ENCODE data around the gene ALKBH7. TPM values are rescaled to one million over a fixed set of nuclear protein-coding genes. Genes with fewer than 3 reads are reported as not detected.

ALKBH7 gene
- total and polyA plus RNA-seq, 2 of the 13 experiments (the other 11 are each of a cell fraction or from before 2014, with no cell fraction given) = 29.6 to 45.9 TPM

DNA sequence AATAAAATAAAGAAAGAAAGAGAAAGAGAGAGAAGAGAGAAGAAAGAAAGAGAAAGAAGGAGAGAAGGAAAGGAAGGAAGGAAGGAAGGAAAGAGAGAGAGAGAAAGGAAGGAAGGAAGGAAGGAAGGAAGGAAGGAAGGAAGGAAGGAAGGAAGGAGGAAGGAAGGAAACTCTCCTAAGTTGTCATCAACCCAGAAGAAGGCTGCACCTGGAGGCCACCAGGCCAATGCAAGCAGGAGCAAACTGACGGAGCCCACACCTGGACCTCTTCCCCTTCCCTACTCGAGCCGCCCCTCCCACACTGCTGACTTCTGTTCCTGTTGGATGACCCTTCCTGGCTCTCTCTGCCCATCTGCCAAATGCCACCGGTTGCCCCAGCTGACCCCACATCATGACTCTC is 47.8 kb upstream of the ALKBH7 start:
- BruUV-seq (replicated peaks) = no TSS peak
- no peak overlapping the region for H2AFZ ChIP-seq (ENCODE audit: low read length)
- intact Hi-C loops (cut with micrococcal nuclease; ENCODE audit: unreplicated experiment) = no loop called here
- no peaks in the 10 kb centered on the region for H3K36me3 ChIP-seq (replicated peaks in 1 of 2; ENCODE audit: control insufficient read depth in 1 of 2, insufficient read depth in 2 of 2, low read length in 2 of 2)
- FAIRE-seq (no peak), DNase-seq (ENCODE audit: low spot score) (no peak), ATAC-seq (no peak)
- H3K4me3 ChIP-seq (replicated peaks in 1 of 3; ENCODE audit: insufficient read depth in 1 of 3, low read depth in 2 of 3, low read length in 3 of 3) = no peak overlapping the region
- WGBS (ENCODE audit: low lambda C conversion rate) = 8% methylated on average over 4 of the region's 4 CpGs
- no peaks in the 10 kb centered on the region for H3K4me1 ChIP-seq (ENCODE audit: insufficient read depth, low read length)
- H3K9me3 ChIP-seq (ENCODE audit: low read length) = no peaks in the 10 kb centered on the region
- H3K27me3 ChIP-seq (ENCODE audit: control insufficient read depth in 1 of 2, insufficient read depth in 2 of 2, low read length in 2 of 2) = peaks cover 1 to 3% of the 10 kb centered on the region in 2 experiments; a peak in 2 of 5 replicates
- H3K9ac ChIP-seq (ENCODE audit: insufficient read depth, low read depth, low read length) = no peak overlapping the region
- POLR2A ChIA-PET = no interaction called here
- in situ Hi-C loops (cut with HindIII; ENCODE audit: extremely low pct_ligation_motif_present, low pct_unique_long_range_greater_than_20kb) = loop anchor here (25.0 kb wide), 1 partner anchor 287 kb away; no protein-coding TSS in a partner anchor
- H3K27ac ChIP-seq (ENCODE audit: extremely low read length, insufficient read depth, low read length) = no peak overlapping the region
- CTCF ChIA-PET (ENCODE audit: low intra/inter-chr PET ratio, low total read pairs) = no interaction called here
- H4K20me1 ChIP-seq (ENCODE audit: insufficient read depth, low read length) = no peaks in the 10 kb centered on the region
- H3K79me2 ChIP-seq (ENCODE audit: insufficient read depth, low read length) = no peaks in the 10 kb centered on the region
- no peak overlapping the region for H3K4me2 ChIP-seq (ENCODE audit: low read depth, low read length)
- TF ChIP-seq, protein P1, sequence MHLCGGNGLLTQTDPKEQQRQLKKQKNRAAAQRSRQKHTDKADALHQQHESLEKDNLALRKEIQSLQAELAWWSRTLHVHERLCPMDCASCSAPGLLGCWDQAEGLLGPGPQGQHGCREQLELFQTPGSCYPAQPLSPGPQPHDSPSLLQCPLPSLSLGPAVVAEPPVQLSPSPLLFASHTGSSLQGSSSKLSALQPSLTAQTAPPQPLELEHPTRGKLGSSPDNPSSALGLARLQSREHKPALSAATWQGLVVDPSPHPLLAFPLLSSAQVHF (CRISPR knock-in tag; IDR thresholded peaks at IDR 0.05) = no peak
- TF ChIP-seq SYNCRIP (IDR thresholded peaks at IDR 0.05; ENCODE audit: insufficient read depth, low read depth, low read length) = no peak
- no peak for TF ChIP-seq ZNF567 (CRISPR knock-in tag; IDR thresholded peaks at IDR 0.05; ENCODE audit: borderline replicate concordance)
- TF ChIP-seq ZNF7 (CRISPR knock-in tag; IDR thresholded peaks at IDR 0.05) = no peak
- no peak for TF ChIP-seq ZNF614 (CRISPR knock-in tag; IDR thresholded peaks at IDR 0.05; ENCODE audit: borderline replicate concordance)
- no peak for TF ChIP-seq MIXL1 (CRISPR knock-in tag; IDR thresholded peaks at IDR 0.05)
- TF ChIP-seq HOXA9 (CRISPR knock-in tag; IDR thresholded peaks at IDR 0.05; ENCODE audit: borderline replicate concordance) = no peak
- TF ChIP-seq FOXA1 (IDR thresholded peaks at IDR 0.05) = no peak
- no peak for TF ChIP-seq FOXA1 (CRISPR knock-in tag; IDR thresholded peaks at IDR 0.05)
- TF ChIP-seq ZNF790 (CRISPR knock-in tag; IDR thresholded peaks at IDR 0.05; ENCODE audit: borderline replicate concordance) = no peak
- no peak for TF ChIP-seq HNRNPL (IDR thresholded peaks at IDR 0.05; ENCODE audit: low read depth, low read length)
- no peak for TF ChIP-seq NCOA1 (CRISPR knock-in tag; IDR thresholded peaks at IDR 0.05)
- TF ChIP-seq ZNF850 (CRISPR knock-in tag; conservative IDR thresholded peaks at IDR 0.05) = no peak
